Esophagus muscularis mucosa (tissue), 3 donors: ENCODE results near the gene P2RX4.

Experiments used
- CTCF ChIP-seq, 3 experiments: fragments of 200-600 bp in 2 of 3; fragments of 450-650 bp in 1 of 3; sonication (generic) in 2 of 3; IDR thresholded peaks; one replicate each; pipeline ENCODE4 v1.5.1; 2017 to 2019; ENCODE audit warnings: antibody characterized with exemption in 3 of 3, mild to moderate bottlenecking in 2 of 3, moderate library complexity in 1 of 3
- POLR2A ChIP-seq: fragments of 450-650 bp; IDR thresholded peaks from one replicate; pipeline ENCODE4 v1.6.1; 2017; ENCODE audit warnings: antibody characterized with exemption, moderate library complexity, mild to moderate bottlenecking, low read depth

GRCh38 chr12:121237415-121237814 is 27.5 kb downstream of the P2RX4 start:
- no peak for TF ChIP-seq POLR2A
- TF ChIP-seq CTCF (IDR thresholded peaks at IDR 0.05) = no peak
